ENCODE measurements around the gene RPLP2. TPM values are rescaled to one million over a fixed set of nuclear protein-coding genes. Genes with fewer than 3 reads are reported as not detected.

RPLP2 gene
- total and polyA plus RNA-seq, 2 experiments from 2014 or later: 401 to 468 TPM

GRCh38 chr11:796565-797295 lies 13.0 kb upstream of the RPLP2 start:
- Histone ChIP-seq H4K20me1 (ENCODE audit: insufficient read depth, poor library complexity, severe bottlenecking) (no peaks in the 10 kb centered on the region), H3K79me2 (peaks cover 6% of the 10 kb centered on the region), H3K27me3 (no peaks in the 10 kb centered on the region), H3K9me3 (ENCODE audit: low read depth) (no peaks in the 10 kb centered on the region), H3K9me2 (replicated peaks; ENCODE audit: insufficient read depth) (no peaks in the 10 kb centered on the region), H3K36me3 (replicated peaks; ENCODE audit: insufficient read depth, low read depth) (no peaks in the 10 kb centered on the region), H3K4me2 (peak overlapping the region; percentile 90), H3K4me1 (ENCODE audit: insufficient read depth) (peaks cover 23% of the 10 kb centered on the region), H3K4me3 (peak overlapping the region; percentile 17), H3K27ac (peak overlapping the region; percentile 98), H2AFZ (no peak overlapping the region)
- TF ChIP-seq EZH2 (IDR thresholded peaks at IDR 0.05; ENCODE audit: borderline replicate concordance) (no peak), EZH2phosphoT487 (IDR thresholded peaks at IDR 0.05; ENCODE audit: low read depth, severe bottlenecking, unreplicated experiment) (no peak)
- 35% methylated on average over 17 of the region's 18 CpGs for WGBS (ENCODE audit: low lambda C conversion rate, missing lambda C conversion rate)
- DNase-seq (ENCODE audit: low spot score): no peak

- peak overlapping the region; percentile 98 for H3K27ac ChIP-seq
- peaks cover 23% of the 10 kb centered on the region for H3K4me1 ChIP-seq (ENCODE audit: insufficient read depth)
- no peaks in the 10 kb centered on the region for H3K36me3 ChIP-seq (replicated peaks; ENCODE audit: insufficient read depth, low read depth)
- no peaks in the 10 kb centered on the region for H3K9me3 ChIP-seq (ENCODE audit: low read depth)
- peak overlapping the region; percentile 46 for H2AFZ ChIP-seq
- TF ChIP-seq EZH2 (IDR thresholded peaks at IDR 0.05; ENCODE audit: borderline replicate concordance) (no peak), EZH2phosphoT487 (IDR thresholded peaks at IDR 0.05; ENCODE audit: low read depth, severe bottlenecking, unreplicated experiment) (no peak)
- TF ChIP-seq, protein P1, sequence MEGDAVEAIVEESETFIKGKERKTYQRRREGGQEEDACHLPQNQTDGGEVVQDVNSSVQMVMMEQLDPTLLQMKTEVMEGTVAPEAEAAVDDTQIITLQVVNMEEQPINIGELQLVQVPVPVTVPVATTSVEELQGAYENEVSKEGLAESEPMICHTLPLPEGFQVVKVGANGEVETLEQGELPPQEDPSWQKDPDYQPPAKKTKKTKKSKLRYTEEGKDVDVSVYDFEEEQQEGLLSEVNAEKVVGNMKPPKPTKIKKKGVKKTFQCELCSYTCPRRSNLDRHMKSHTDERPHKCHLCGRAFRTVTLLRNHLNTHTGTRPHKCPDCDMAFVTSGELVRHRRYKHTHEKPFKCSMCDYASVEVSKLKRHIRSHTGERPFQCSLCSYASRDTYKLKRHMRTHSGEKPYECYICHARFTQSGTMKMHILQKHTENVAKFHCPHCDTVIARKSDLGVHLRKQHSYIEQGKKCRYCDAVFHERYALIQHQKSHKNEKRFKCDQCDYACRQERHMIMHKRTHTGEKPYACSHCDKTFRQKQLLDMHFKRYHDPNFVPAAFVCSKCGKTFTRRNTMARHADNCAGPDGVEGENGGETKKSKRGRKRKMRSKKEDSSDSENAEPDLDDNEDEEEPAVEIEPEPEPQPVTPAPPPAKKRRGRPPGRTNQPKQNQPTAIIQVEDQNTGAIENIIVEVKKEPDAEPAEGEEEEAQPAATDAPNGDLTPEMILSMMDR (IDR thresholded peaks at IDR 0.05; ENCODE audit: poor library complexity): no peak
- DNase-seq (ENCODE audit: low spot score): peak; percentile 94
- under 1% methylated on average over 50 of the region's 57 CpGs for WGBS (ENCODE audit: low lambda C conversion rate, missing lambda C conversion rate)
- H3K9me2 ChIP-seq (replicated peaks; ENCODE audit: insufficient read depth): no peaks in the 10 kb centered on the region
- H4K20me1 ChIP-seq (ENCODE audit: insufficient read depth, poor library complexity, severe bottlenecking): no peaks in the 10 kb centered on the region
- peaks cover 6% of the 10 kb centered on the region for H3K79me2 ChIP-seq
- H3K27me3 ChIP-seq: no peaks in the 10 kb centered on the region
- peak overlapping the region; percentile 90 for H3K4me2 ChIP-seq
- H3K4me3 ChIP-seq: peak overlapping the region; percentile 59
Observed at GRCh38 chr11:797296-798092, 12.3 kb upstream of the RPLP2 start.

DNA sequence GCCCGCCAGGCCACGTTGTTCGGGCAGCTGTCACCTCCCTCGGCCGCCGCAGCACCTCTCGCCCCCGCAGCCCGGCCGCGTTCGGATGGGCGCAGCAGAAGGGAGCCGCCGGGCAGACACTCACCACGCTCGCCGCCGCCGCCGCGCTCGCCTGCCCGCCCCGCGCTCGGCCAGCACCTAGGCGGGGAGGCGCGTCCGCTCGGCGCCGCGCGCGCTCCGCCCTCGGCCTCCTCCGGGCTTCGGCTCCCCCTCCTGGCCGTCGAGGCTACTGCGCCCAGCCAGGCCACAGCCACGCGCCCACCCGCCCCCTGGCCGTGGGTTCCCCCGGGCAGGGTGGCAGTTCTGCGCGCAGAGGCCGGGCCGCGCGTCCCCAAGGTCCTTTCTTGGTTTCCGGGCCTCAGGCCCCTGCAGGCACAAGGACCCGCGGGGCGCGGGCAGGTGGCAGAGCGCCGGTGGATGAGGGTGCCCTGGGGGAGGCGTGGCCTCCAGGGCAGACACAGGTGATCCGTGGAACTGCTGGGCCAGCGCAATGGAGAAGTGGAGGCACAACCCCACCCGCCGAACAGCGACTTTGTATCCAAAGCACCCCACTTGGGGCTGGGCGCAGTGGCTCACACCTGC lies 11.6 kb upstream of the RPLP2 start, which contains the start of gene SLC25A22:
Gene SLC25A22, minus strand, starts transcription at position 189 of the 621 bp plus-strand sequence. CDS start 3,275 bp downstream, outside the sequence.
- Histone ChIP-seq H3K36me3 (replicated peaks; ENCODE audit: insufficient read depth, low read depth) (no peaks in the 10 kb centered on the region), H3K27me3 (no peaks in the 10 kb centered on the region), H3K4me3 (peak within 1 kb of the TSS; percentile 59), H4K20me1 (ENCODE audit: insufficient read depth, poor library complexity, severe bottlenecking) (no peaks in the 10 kb centered on the region), H3K4me1 (ENCODE audit: insufficient read depth) (peaks cover 23% of the 10 kb centered on the region), H3K27ac (peak within 1 kb of the TSS; percentile 98), H3K9me2 (replicated peaks; ENCODE audit: insufficient read depth) (no peaks in the 10 kb centered on the region), H3K9me3 (ENCODE audit: low read depth) (no peaks in the 10 kb centered on the region), H3K4me2 (peak within 1 kb of the TSS; percentile 90), H2AFZ (peak within 1 kb of the TSS; percentile 46), H3K79me2 (peaks cover 6% of the 10 kb centered on the region)
- TF ChIP-seq, protein P1 (IDR thresholded peaks at IDR 0.05; ENCODE audit: poor library complexity): peak; percentile 74
- no peak for TF ChIP-seq EZH2phosphoT487 (IDR thresholded peaks at IDR 0.05; ENCODE audit: low read depth, severe bottlenecking, unreplicated experiment)
- DNase-seq (ENCODE audit: low spot score): peak; percentile 94
- 18% methylated on average over 17 of the region's 69 CpGs for WGBS (ENCODE audit: low lambda C conversion rate, missing lambda C conversion rate)
